Fibroblast of mammary gland (primary cell): ENCODE results near the gene TMEM86B.

Experiments
- DNase-seq: peaks from one replicate; pipeline ENCODE4 v3.0.0-alpha.2; 2010; ENCODE audit warnings: low read depth
- H3K4me3 ChIP-seq: 2 replicates; pipeline ENCODE4 v1.5.1; 2011; ENCODE audit warnings: low read depth, mild to moderate bottlenecking, low read length, moderate library complexity; ENCODE audit not compliant: control insufficient read depth
- CTCF ChIP-seq: conservative IDR thresholded peaks from 2 replicates; pipeline ENCODE4 v1.5.1; 2011; ENCODE audit warnings: low read depth, low read length, inconsistent platforms; ENCODE audit not compliant: control insufficient read depth, insufficient read depth

TMEM86B gene

GRCh38 chr19:55228403-55229031 is at the start of gene TMEM86B:
TMEM86B (minus strand) TSS chr19:55228763; CDS start chr19:55228741, 22 bp downstream.
- no peak for DNase-seq
- H3K4me3 ChIP-seq = no peak within 1 kb of the TSS
- TF ChIP-seq CTCF = no peak

- no peak for TF ChIP-seq CTCF
- no peak overlapping the region for H3K4me3 ChIP-seq
- DNase-seq = no peak
Observed at GRCh38 chr19:55277494-55277893, 48.9 kb upstream of the TMEM86B start.

- DNase-seq = no peak
- no peak for TF ChIP-seq CTCF
- H3K4me3 ChIP-seq = no peak overlapping the region
Observed at GRCh38 chr19:55276720-55277430, 48.3 kb upstream of the TMEM86B start.

- DNase-seq = no peak
- TF ChIP-seq CTCF = no peak
- no peak overlapping the region for H3K4me3 ChIP-seq
Observed at GRCh38 chr19:55275851-55276719, 47.5 kb upstream of the TMEM86B start.

GRCh38 chr19:55273978-55274707 is 45.6 kb upstream of the TMEM86B start:
- no peak for DNase-seq
- TF ChIP-seq CTCF = no peak
- H3K4me3 ChIP-seq = no peak overlapping the region

GRCh38 chr19:55272142-55272541 is 43.6 kb upstream of the TMEM86B start:
- TF ChIP-seq CTCF = no peak
- no peak overlapping the region for H3K4me3 ChIP-seq
- no peak for DNase-seq
